ENCODE data around the gene ZNG1A. TPM values are rescaled to one million over a fixed set of nuclear protein-coding genes. Genes with fewer than 3 reads are reported as not detected.
"Not testable (repeated sequence)": the region's sequence is repeated elsewhere in the genome, so short reads cannot be mapped to it uniquely, and the experiment has no call there.

Gene ZNG1A
- polyA plus RNA-seq, 3 donors = 26.7 to 70.5 (median 53.1) TPM

DNA sequence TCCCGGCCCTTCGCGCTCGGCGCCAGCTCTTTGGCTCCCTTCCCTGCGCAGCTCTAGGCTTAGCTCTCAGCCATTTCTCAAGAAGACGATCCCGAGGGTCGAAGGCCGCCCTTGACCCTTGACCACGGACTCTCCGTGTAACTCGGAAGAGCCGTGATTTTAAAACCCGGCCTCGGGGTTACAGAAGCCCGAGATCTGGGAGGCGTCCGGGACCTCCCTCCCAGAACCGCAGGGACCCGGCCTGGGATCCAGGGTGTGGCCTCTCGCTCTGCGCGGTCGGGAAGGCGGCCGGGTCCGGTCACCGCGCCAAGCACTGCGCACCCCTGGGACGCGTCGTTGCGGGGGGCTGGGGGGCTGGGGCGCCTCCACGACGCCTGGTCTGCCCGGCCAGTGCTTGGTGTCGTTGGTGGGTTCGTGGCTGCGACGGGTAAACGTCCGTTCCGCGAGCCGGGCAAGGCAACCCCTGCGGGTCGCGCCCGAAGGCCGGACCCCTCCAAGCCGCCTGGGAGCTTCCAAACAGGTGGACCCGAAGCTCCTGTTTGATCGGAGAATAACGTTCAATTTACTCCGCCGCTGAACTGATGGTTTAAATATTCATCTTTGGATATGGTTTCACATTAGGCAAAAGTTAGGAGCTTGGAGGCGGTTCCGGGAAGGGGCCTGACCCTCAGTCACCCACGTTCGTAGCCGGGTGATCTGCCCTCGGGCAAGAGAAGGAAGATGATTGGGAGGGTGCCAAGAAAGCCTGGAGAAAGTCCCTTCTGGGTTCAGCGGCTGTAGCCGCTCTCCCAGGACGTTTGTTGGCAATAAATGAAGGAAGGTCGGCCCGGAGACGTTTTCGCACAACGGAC, 64.4 kb downstream of the ZNG1A start:
- H3K36me3 ChIP-seq (replicated peaks in 1 of 2; ENCODE audit: control insufficient read depth in 1 of 2, insufficient read depth in 2 of 2, low read length in 2 of 2); H3K27ac ChIP-seq (ENCODE audit: low read depth in 1 of 2, low read length in 2 of 2); H3K9me3 ChIP-seq (replicated peaks in 1 of 2; ENCODE audit: control insufficient read depth in 1 of 2, insufficient read depth in 1 of 2, low read length in 2 of 2); H4K20me1 ChIP-seq (ENCODE audit: insufficient read depth, low read length); H3K79me2 ChIP-seq (ENCODE audit: insufficient read depth, low read length); intact Hi-C loops (cut with micrococcal nuclease): not testable (repeated sequence)
- Histone ChIP-seq H3K27me3 (ENCODE audit: control insufficient read depth in 2 of 2, insufficient read depth in 2 of 2, low read length in 2 of 2) (peaks cover 33 to 57% of the 10 kb centered on the region in 2 donors), H3K4me2 (replicated peaks; ENCODE audit: extremely low read depth, low read length, poor library complexity, severe bottlenecking) (peak overlapping the region; percentile 59), H3K4me1 (ENCODE audit: control insufficient read depth in 1 of 2, insufficient read depth in 2 of 2, low read length in 2 of 2) (peaks cover 20 to 25% of the 10 kb centered on the region in 2 donors), H3K4me3 (replicated peaks in 1 of 3; ENCODE audit: low read depth in 2 of 3, low read length in 3 of 3) (peak overlapping the region; percentile 36 to 68 (median 39)), H2AFZ (ENCODE audit: insufficient read depth, low read depth, low read length, poor library complexity, severe bottlenecking) (peak overlapping the region; percentile 71), H3K9ac (ENCODE audit: insufficient read depth, low read length, poor library complexity, severe bottlenecking) (peak overlapping the region; percentile 15)
- peaks cover 29% of the 10 kb centered on the region for H3K4me1 Mint-ChIP-seq
- peaks cover 61 to 81% (median 62%) of the 10 kb centered on the region in 3 donors for H3K27me3 Mint-ChIP-seq (ENCODE audit: low read depth in 3 of 3)
- 3% methylated on average over 35 of the region's 73 CpGs for WGBS (ENCODE audit: insufficient coverage)
- peak overlapping the region in 4 of 7 donors; percentile 48 to 81 (median 62) for H3K27ac Mint-ChIP-seq
- peaks cover 9 to 20% of the 10 kb centered on the region in 2 donors for H3K36me3 Mint-ChIP-seq
- H3K9me3 Mint-ChIP-seq = peaks cover 0 to 22% (median 10%) of the 10 kb centered on the region in 7 donors
- DNase-seq = peak in 2 of 3 donors; percentile 20 to 50
- H3K4me3 Mint-ChIP-seq = peak overlapping the region; percentile 83 to 97

- H3K79me2 ChIP-seq (ENCODE audit: insufficient read depth, low read length); H3K36me3 ChIP-seq (replicated peaks in 1 of 2; ENCODE audit: control insufficient read depth in 1 of 2, insufficient read depth in 2 of 2, low read length in 2 of 2); H3K27ac ChIP-seq (ENCODE audit: low read depth in 1 of 2, low read length in 2 of 2); H3K9me3 ChIP-seq (replicated peaks in 1 of 2; ENCODE audit: control insufficient read depth in 1 of 2, insufficient read depth in 1 of 2, low read length in 2 of 2); H4K20me1 ChIP-seq (ENCODE audit: insufficient read depth, low read length); intact Hi-C loops (cut with micrococcal nuclease): not testable (repeated sequence)
- Mint-ChIP-seq H3K27ac (peak overlapping the region in 4 of 7 donors; percentile 60 to 76 (median 69)), H3K9me3 (peaks cover 0 to 22% (median 13%) of the 10 kb centered on the region in 7 donors), H3K4me1 (peaks cover 31% of the 10 kb centered on the region), H3K4me3 (peak overlapping the region; percentile 83 to 93), H3K36me3 (peaks cover 9 to 17% of the 10 kb centered on the region in 2 donors), H3K27me3 (ENCODE audit: low read depth in 3 of 3) (peaks cover 64 to 84% (median 66%) of the 10 kb centered on the region in 3 donors)
- Histone ChIP-seq H3K4me1 (ENCODE audit: control insufficient read depth in 1 of 2, insufficient read depth in 2 of 2, low read length in 2 of 2) (peaks cover 20 to 25% of the 10 kb centered on the region in 2 donors), H3K27me3 (ENCODE audit: control insufficient read depth in 2 of 2, insufficient read depth in 2 of 2, low read length in 2 of 2) (peaks cover 39 to 66% of the 10 kb centered on the region in 2 donors), H3K9ac (ENCODE audit: insufficient read depth, low read length, poor library complexity, severe bottlenecking) (peak overlapping the region; percentile 54), H3K4me3 (replicated peaks in 1 of 3; ENCODE audit: low read depth in 2 of 3, low read length in 3 of 3) (peak overlapping the region; percentile 36 to 68 (median 39)), H3K4me2 (replicated peaks; ENCODE audit: extremely low read depth, low read length, poor library complexity, severe bottlenecking) (peak overlapping the region; percentile 59), H2AFZ (ENCODE audit: insufficient read depth, low read depth, low read length, poor library complexity, severe bottlenecking) (peak overlapping the region; percentile 71)
- DNase-seq = peak; percentile 58 to 76 (median 69)
- WGBS (ENCODE audit: insufficient coverage) = under 1% methylated on average over 105 of the region's 111 CpGs
Measured at GRCh38 chr9:113468-114266, 65.2 kb downstream of the ZNG1A start.

DNA sequence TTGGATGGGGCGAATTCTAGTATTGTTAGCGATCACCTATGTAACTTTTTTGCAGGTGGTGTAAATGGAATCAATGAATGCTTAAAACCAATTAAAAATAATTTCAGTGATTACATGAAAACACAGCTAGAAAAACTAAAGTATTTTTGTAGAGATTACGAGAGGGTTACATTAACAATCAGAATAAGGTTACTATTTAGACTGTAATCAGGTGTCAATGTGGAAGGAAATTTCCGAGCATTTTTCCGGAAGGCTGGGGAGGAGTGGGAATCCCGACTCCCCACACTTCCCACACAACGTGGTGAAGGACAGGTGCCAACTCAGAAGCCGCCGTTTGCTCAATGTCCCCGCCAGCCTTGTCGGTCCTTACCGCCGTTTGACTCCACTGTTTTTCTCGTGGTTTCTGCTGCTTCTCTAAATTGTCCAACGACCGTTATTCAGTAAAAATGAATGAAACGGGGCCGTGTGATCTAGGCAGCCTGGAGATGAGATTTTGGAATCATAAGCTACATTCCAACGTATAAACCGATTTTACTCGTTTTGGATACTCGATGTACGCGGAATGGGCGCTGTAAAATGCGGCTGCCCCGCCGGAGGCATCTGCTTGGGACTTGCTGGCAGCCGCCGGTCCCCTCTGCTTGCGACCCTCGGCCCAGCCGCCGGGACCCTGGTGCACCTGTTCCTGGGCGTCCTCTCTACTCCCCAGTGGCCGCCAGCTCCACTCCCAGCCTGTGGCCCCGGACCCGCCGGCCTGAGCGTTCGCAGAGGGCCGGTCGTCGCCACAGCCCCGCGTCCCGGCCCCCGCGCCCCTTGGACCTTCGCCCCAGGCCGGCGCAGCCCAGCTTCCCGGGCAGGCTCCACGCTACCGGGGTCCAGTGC, 66.0 kb downstream of the ZNG1A start:
- WGBS (ENCODE audit: insufficient coverage) = 0% methylated on average over 7 of the region's 55 CpGs
- H3K4me2 ChIP-seq (replicated peaks; ENCODE audit: extremely low read depth, low read length, poor library complexity, severe bottlenecking) = peak overlapping the region; percentile 59
- H3K27ac ChIP-seq (ENCODE audit: low read depth in 1 of 2, low read length in 2 of 2); H3K27ac Mint-ChIP-seq; H4K20me1 ChIP-seq (ENCODE audit: insufficient read depth, low read length); H3K9ac ChIP-seq (ENCODE audit: insufficient read depth, low read length, poor library complexity, severe bottlenecking); intact Hi-C loops (cut with micrococcal nuclease); H3K36me3 Mint-ChIP-seq; H3K36me3 ChIP-seq (replicated peaks in 1 of 2; ENCODE audit: control insufficient read depth in 1 of 2, insufficient read depth in 2 of 2, low read length in 2 of 2); H3K9me3 ChIP-seq (replicated peaks in 1 of 2; ENCODE audit: control insufficient read depth in 1 of 2, insufficient read depth in 1 of 2, low read length in 2 of 2); H3K79me2 ChIP-seq (ENCODE audit: insufficient read depth, low read length): not testable (repeated sequence)
- H3K27me3 Mint-ChIP-seq (ENCODE audit: low read depth in 3 of 3) = peaks cover 57 to 82% (median 61%) of the 10 kb centered on the region in 3 donors
- peaks cover 17 to 25% of the 10 kb centered on the region in 2 donors for H3K4me1 ChIP-seq (ENCODE audit: control insufficient read depth in 1 of 2, insufficient read depth in 2 of 2, low read length in 2 of 2)
- peaks cover 37 to 65% of the 10 kb centered on the region in 2 donors for H3K27me3 ChIP-seq (ENCODE audit: control insufficient read depth in 2 of 2, insufficient read depth in 2 of 2, low read length in 2 of 2)
- peaks cover 27% of the 10 kb centered on the region for H3K4me1 Mint-ChIP-seq
- H3K9me3 Mint-ChIP-seq = peaks cover 0 to 17% (median 13%) of the 10 kb centered on the region in 7 donors
- peak overlapping the region; percentile 71 for H2AFZ ChIP-seq (ENCODE audit: insufficient read depth, low read depth, low read length, poor library complexity, severe bottlenecking)
- H3K4me3 ChIP-seq (replicated peaks in 1 of 3; ENCODE audit: low read depth in 2 of 3, low read length in 3 of 3) = peak overlapping the region in 1 of 3 experiments; percentile 68
- DNase-seq = peak in 2 of 3 donors; percentile 15 to 22
- peak overlapping the region in 1 of 2 donors; percentile 93 for H3K4me3 Mint-ChIP-seq
